ENCODE data around the gene PLCH1. TPM values are rescaled to one million over a fixed set of nuclear protein-coding genes. Genes with fewer than 3 reads are reported as not detected.

Gene PLCH1
- total RNA-seq, 1 experiment from 2014 or later: 4.1 TPM

DNA sequence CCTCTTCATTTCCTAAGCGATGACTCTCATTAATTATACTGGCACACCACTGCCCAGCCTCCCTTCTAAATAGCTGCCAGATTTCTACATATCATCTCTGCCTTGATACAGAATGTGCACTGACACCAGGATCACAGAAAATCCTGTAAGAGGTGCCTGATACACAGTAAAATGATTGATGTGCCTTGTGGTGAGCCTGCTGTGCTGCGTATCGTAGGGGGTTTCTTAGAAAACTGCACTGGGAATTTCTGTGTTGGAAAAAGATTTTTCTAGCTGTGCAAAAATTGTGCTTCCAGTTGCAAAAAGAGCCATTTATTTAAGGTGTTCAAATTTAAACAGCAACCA lies 3.0 kb upstream of the PLCH1 start:
- Histone ChIP-seq H3K36me3 (ENCODE audit: low read depth, low read length) (no peaks in the 10 kb centered on the region), H3K4me1 (ENCODE audit: insufficient read depth, low read length) (peaks cover 44% of the 10 kb centered on the region), H4K20me1 (ENCODE audit: low read length) (no peaks in the 10 kb centered on the region), H3K9me3 (ENCODE audit: low read length) (no peaks in the 10 kb centered on the region), H3K9ac (ENCODE audit: low read length) (no peak overlapping the region), H3K9me2 (replicated peaks; ENCODE audit: low read length) (no peaks in the 10 kb centered on the region), H3K4me2 (ENCODE audit: low read length) (0 out of 2 replicates have a peak overlapping the region, but pooled peaks have one; percentile 72), H3K27ac (ENCODE audit: low read length) (no peak overlapping the region), H3K79me2 (ENCODE audit: low read length) (0 out of 2 replicates have a peak, but pooled peaks cover 7% of the 10 kb centered on the region), H3K4me3 (ENCODE audit: low read length) (no peak overlapping the region), H3K27me3 (ENCODE audit: low read length) (no peaks in the 10 kb centered on the region), H2AFZ (ENCODE audit: low read length) (no peak overlapping the region), H3F3A (ENCODE audit: low read length, unreplicated experiment) (no peaks in the 10 kb centered on the region)
- BruUV-seq (replicated peaks): no TSS peak
- ATAC-seq (no peak), DNase-seq (no peak)
- CTCF ChIA-PET: interaction anchor here (1.0 kb wide), 2 partner anchors 58 kb away, joined by 3 to 6 read pairs; partner anchors contain the start of gene C3orf33
- no peak for TF ChIP-seq EZH2 (IDR thresholded peaks at IDR 0.05; ENCODE audit: low read length, unreplicated experiment)
- TF ChIP-seq, protein P1, sequence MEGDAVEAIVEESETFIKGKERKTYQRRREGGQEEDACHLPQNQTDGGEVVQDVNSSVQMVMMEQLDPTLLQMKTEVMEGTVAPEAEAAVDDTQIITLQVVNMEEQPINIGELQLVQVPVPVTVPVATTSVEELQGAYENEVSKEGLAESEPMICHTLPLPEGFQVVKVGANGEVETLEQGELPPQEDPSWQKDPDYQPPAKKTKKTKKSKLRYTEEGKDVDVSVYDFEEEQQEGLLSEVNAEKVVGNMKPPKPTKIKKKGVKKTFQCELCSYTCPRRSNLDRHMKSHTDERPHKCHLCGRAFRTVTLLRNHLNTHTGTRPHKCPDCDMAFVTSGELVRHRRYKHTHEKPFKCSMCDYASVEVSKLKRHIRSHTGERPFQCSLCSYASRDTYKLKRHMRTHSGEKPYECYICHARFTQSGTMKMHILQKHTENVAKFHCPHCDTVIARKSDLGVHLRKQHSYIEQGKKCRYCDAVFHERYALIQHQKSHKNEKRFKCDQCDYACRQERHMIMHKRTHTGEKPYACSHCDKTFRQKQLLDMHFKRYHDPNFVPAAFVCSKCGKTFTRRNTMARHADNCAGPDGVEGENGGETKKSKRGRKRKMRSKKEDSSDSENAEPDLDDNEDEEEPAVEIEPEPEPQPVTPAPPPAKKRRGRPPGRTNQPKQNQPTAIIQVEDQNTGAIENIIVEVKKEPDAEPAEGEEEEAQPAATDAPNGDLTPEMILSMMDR (conservative IDR thresholded peaks at IDR 0.05; ENCODE audit: low read depth, low read length): no peak
- TF ChIP-seq EZH2phosphoT487 (IDR thresholded peaks at IDR 0.05; ENCODE audit: borderline replicate concordance, low read length): no peak
- POLR2A ChIA-PET (ENCODE audit: unreplicated experiment): no interaction called here
- intact Hi-C loops (cut with micrococcal nuclease): loop anchor here (5.0 kb wide), 2 partner anchors 124 to 366 kb away; partner anchors contain the start of gene GMPS

DNA sequence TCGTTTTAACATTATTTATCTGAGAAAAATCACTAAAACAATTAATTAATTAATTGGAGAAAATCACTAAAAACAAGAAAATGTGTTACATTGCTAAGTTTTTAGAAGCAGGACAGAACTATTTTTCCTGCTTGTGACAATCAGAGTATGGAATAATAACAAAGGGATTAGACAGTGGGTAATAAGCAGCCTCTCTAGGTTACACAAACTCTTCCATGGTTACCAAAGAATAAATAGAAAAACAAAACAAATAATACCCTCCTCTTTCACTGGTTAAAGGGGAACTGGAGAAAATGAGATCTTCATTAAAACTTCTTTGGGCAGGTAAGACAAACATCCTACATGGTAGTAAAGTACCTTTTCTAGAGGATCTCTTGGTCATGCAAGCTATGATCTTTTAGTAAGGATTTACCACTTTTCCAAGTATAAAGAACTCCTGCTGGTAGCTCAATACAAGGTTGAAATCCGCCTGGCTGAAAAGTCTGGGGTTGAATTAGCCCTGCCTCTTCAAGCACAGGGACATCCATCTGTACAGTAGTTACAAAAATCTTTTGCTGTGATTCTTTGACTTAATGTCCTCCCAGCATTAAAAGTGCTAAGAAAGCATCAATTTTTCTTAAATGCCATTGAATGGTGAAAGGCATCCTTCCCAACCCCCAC lies 2.5 kb upstream of the PLCH1 start:
- no peak for ATAC-seq
- Histone ChIP-seq H3K79me2 (ENCODE audit: low read length) (0 out of 2 replicates have a peak, but pooled peaks cover 7% of the 10 kb centered on the region), H3K9me3 (ENCODE audit: low read length) (no peaks in the 10 kb centered on the region), H3K27me3 (ENCODE audit: low read length) (no peaks in the 10 kb centered on the region), H4K20me1 (ENCODE audit: low read length) (no peaks in the 10 kb centered on the region), H3K36me3 (ENCODE audit: low read depth, low read length) (no peaks in the 10 kb centered on the region), H3K4me1 (ENCODE audit: insufficient read depth, low read length) (peaks cover 44% of the 10 kb centered on the region), H3K9me2 (replicated peaks; ENCODE audit: low read length) (no peaks in the 10 kb centered on the region), H3K27ac (ENCODE audit: low read length) (no peak overlapping the region), H3K9ac (ENCODE audit: low read length) (no peak overlapping the region), H2AFZ (ENCODE audit: low read length) (no peak overlapping the region), H3K4me3 (ENCODE audit: low read length) (no peak overlapping the region), H3F3A (ENCODE audit: low read length, unreplicated experiment) (no peaks in the 10 kb centered on the region), H3K4me2 (ENCODE audit: low read length) (no peak overlapping the region)
- intact Hi-C loops (cut with micrococcal nuclease): loop anchor here (5.0 kb wide), 2 partner anchors 125 to 365 kb away; partner anchors contain the start of gene GMPS
- TF ChIP-seq EZH2 (IDR thresholded peaks at IDR 0.05; ENCODE audit: low read length, unreplicated experiment): no peak
- TF ChIP-seq, protein P1 (conservative IDR thresholded peaks at IDR 0.05; ENCODE audit: low read depth, low read length): no peak
- no peak for TF ChIP-seq EZH2phosphoT487 (IDR thresholded peaks at IDR 0.05; ENCODE audit: borderline replicate concordance, low read length)
- ChIA-PET POLR2A (ENCODE audit: unreplicated experiment) (no interaction called here), CTCF (interaction anchor here (0.7 to 1.0 kb wide), 2 partner anchors 18 to 59 kb away, joined by 3 to 4 read pairs; partner anchors contain the start of gene C3orf33)
- BruUV-seq (replicated peaks): no TSS peak
- DNase-seq: no peak

DNA sequence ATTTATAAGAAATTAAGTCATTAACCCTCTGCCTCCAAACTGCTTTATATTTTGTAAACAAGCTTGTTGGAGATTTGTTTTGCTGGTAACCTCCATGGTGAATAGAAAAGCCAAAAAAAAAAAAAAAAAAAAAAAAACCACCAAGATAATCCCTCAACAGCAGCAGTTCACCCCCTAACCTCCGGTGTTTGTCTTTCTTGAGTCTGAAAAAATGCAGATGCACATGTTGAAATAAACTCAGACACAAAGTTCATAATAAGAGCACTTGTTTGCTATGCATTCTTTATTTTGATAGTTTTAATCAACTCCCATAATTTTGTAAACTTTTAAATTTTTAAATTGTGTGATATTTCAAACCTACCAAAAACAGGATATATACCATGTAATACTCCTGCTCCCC lies 1.8 kb upstream of the PLCH1 start:
- H4K20me1 ChIP-seq (ENCODE audit: low read length): no peaks in the 10 kb centered on the region
- ChIA-PET POLR2A (ENCODE audit: unreplicated experiment) (no interaction called here), CTCF (interaction anchor here (0.7 kb wide), 1 partner anchor 19 kb away, joined by 4 read pairs; no protein-coding TSS in a partner anchor)
- no peaks in the 10 kb centered on the region for H3K9me3 ChIP-seq (ENCODE audit: low read length)
- H3K27ac ChIP-seq (ENCODE audit: low read length): no peak overlapping the region
- H3K4me2 ChIP-seq (ENCODE audit: low read length): peak overlapping the region; percentile 98; the same call in 1 of the 2 replicates
- no peaks in the 10 kb centered on the region for H3F3A ChIP-seq (ENCODE audit: low read length, unreplicated experiment)
- ATAC-seq (no peak), DNase-seq (no peak)
- H2AFZ ChIP-seq (ENCODE audit: low read length): no peak overlapping the region
- H3K9me2 ChIP-seq (replicated peaks; ENCODE audit: low read length): no peaks in the 10 kb centered on the region
- 0 out of 2 replicates have a peak, but pooled peaks cover 7% of the 10 kb centered on the region for H3K79me2 ChIP-seq (ENCODE audit: low read length)
- peaks cover 47% of the 10 kb centered on the region for H3K4me1 ChIP-seq (ENCODE audit: insufficient read depth, low read length)
- H3K36me3 ChIP-seq (ENCODE audit: low read depth, low read length): no peaks in the 10 kb centered on the region
- no peaks in the 10 kb centered on the region for H3K27me3 ChIP-seq (ENCODE audit: low read length)
- H3K4me3 ChIP-seq (ENCODE audit: low read length): no peak overlapping the region
- TF ChIP-seq, protein P1 (conservative IDR thresholded peaks at IDR 0.05; ENCODE audit: low read depth, low read length): no peak
- TF ChIP-seq EZH2 (IDR thresholded peaks at IDR 0.05; ENCODE audit: low read length, unreplicated experiment): no peak
- no peak for TF ChIP-seq EZH2phosphoT487 (IDR thresholded peaks at IDR 0.05; ENCODE audit: borderline replicate concordance, low read length)
- intact Hi-C loops (cut with micrococcal nuclease): loop anchor here (5.0 kb wide), 2 partner anchors 126 to 364 kb away; partner anchors contain the start of gene GMPS
- BruUV-seq (replicated peaks): no TSS peak
- H3K9ac ChIP-seq (ENCODE audit: low read length): no peak overlapping the region
